HepG2 (cell line): Measurements from ENCODE around the gene TRPV2. TPM values are rescaled to one million over a fixed set of nuclear protein-coding genes. Genes with fewer than 3 reads are reported as not detected.

Source experiments
- ATAC-seq: fragments of 200-7000 bp; cut with Tn5 transposase; 3 replicates; pipeline ENCODE4 v1.9.1; 2020; ENCODE audit warnings: mild to moderate bottlenecking, moderate library complexity
- BruUV-seq: library from RNA; stranded (reverse); fragments of 400-500 nt; replicated peaks from 2 replicates; lab custom pipeline; 2021; lab: Mats Ljungman, UMichigan
- CTCF ChIA-PET: fragments of 300-600 bp; formaldehyde crosslinking; extraction: SDS; loops from one replicate; lab custom pipeline; 2021; ENCODE audit warnings: low total read pairs, inconsistent platforms, low intra/inter-chr PET ratio; lab: Yijun Ruan, JAX
- POLR2A ChIA-PET: fragments of 350-600 bp; sonication (Branson Sonifier 250); formaldehyde crosslinking; loops from one replicate; lab custom pipeline; 2020; ENCODE audit warnings: antibody characterized with exemption, inconsistent platforms; lab: Yijun Ruan, JAX
- DNase-seq: peaks from one replicate; pipeline ENCODE4 v3.0.0-alpha.2; 2015; ENCODE audit warnings: low spot score
- FAIRE-seq: peaks from 3 replicates; lab custom pipeline; 2011; peaks lifted over from hg19 to GRCh38; lab: Jason Lieb, UNC
- H2AFZ ChIP-seq: one replicate; pipeline ENCODE4 v1.6.1; 2011; ENCODE audit warnings: low read length, inconsistent platforms
- H3K27ac ChIP-seq: fragments of 300-600 bp; 3 replicates; pipeline ENCODE4 v1.8.0; 2011; ENCODE audit warnings: mixed run types, mild to moderate bottlenecking, mixed read lengths, low read length, inconsistent platforms; ENCODE audit not compliant: insufficient read depth; ENCODE audit errors: extremely low read length
- H3K27me3 ChIP-seq, 2 experiments: fragments of 200-600 bp in 1 of 2; 2 replicates in 1 of 2; 3 replicates in 1 of 2; pipeline versions ENCODE4 v1.6.0 to v1.8.0; 2011; ENCODE audit warnings: low read length in 2 of 2, mild to moderate bottlenecking in 2 of 2, moderate library complexity in 2 of 2, inconsistent platforms in 1 of 2; ENCODE audit not compliant: insufficient read depth in 2 of 2, control insufficient read depth in 1 of 2
- H3K36me3 ChIP-seq, 2 experiments: fragments of 200-600 bp in 1 of 2; replicated peaks in 1 of 2; 2 replicates in 1 of 2; 3 replicates in 1 of 2; pipeline versions ENCODE4 v1.5.1 to v1.8.0; 2011; ENCODE audit warnings: low read length in 2 of 2, inconsistent platforms in 1 of 2; ENCODE audit not compliant: insufficient read depth in 2 of 2, control insufficient read depth in 1 of 2
- H3K4me1 ChIP-seq: 2 replicates; pipeline ENCODE4 v1.5.1; 2012; ENCODE audit warnings: low read length, inconsistent platforms; ENCODE audit not compliant: insufficient read depth
- H3K4me2 ChIP-seq: 2 replicates; pipeline ENCODE4 v1.6.0; 2011; ENCODE audit warnings: low read depth, low read length, inconsistent platforms
- H3K4me3 ChIP-seq, 3 experiments: fragments of 200-600 bp in 1 of 3; sonication (generic), shearing (Covaris generic) in 1 of 3; replicated peaks in 1 of 3; 2 replicates each; pipeline ENCODE4 v1.5.1; 2011 to 2016; ENCODE audit warnings: low read length in 3 of 3, inconsistent platforms in 2 of 3, low read depth in 2 of 3, mild to moderate bottlenecking in 2 of 3, control low read depth in 1 of 3, mixed read lengths in 1 of 3; ENCODE audit not compliant: insufficient read depth in 1 of 3
- H3K79me2 ChIP-seq: one replicate; pipeline ENCODE4 v1.6.1; 2011; ENCODE audit warnings: low read length, inconsistent platforms; ENCODE audit not compliant: insufficient read depth
- H3K9ac ChIP-seq: 2 replicates; pipeline ENCODE4 v1.6.0; 2011; ENCODE audit warnings: mild to moderate bottlenecking, low read depth, low read length, inconsistent platforms; ENCODE audit not compliant: insufficient read depth
- H3K9me3 ChIP-seq: 2 replicates; pipeline ENCODE4 v1.5.1; 2012; ENCODE audit warnings: mild to moderate bottlenecking, low read length
- H4K20me1 ChIP-seq: 2 replicates; pipeline ENCODE4 v1.6.0; 2011; ENCODE audit warnings: inconsistent platforms, mild to moderate bottlenecking, low read length, moderate library complexity; ENCODE audit not compliant: insufficient read depth
- CHCHD3 ChIP-seq: sonication (generic); formaldehyde crosslinking; IDR thresholded peaks from 2 replicates; pipeline ENCODE4 v1.8.0; 2022; ENCODE audit warnings: mild to moderate bottlenecking, missing genetic modification reagents, moderate library complexity
- ELF1 ChIP-seq: sonication (generic); formaldehyde crosslinking; IDR thresholded peaks from 2 replicates; pipeline ENCODE4 v1.4.0; 2020; ENCODE audit warnings: missing genetic modification reagents
- MED8 ChIP-seq: sonication (generic); formaldehyde crosslinking; IDR thresholded peaks from 2 replicates; pipeline ENCODE4 v1.8.1; 2023; ENCODE audit warnings: mild to moderate bottlenecking, missing genetic modification reagents; ENCODE audit not compliant: insufficient replicate concordance
- NR2F6 ChIP-seq, 2 experiments: IDR thresholded peaks; 2 replicates each; pipeline ENCODE4 v1.6.1; 2016; ENCODE audit warnings: antibody characterized with exemption in 1 of 2, mild to moderate bottlenecking in 1 of 2
- SATB2 ChIP-seq: sonication (generic); formaldehyde crosslinking; IDR thresholded peaks from 2 replicates; pipeline ENCODE4 v1.5.0; 2020; ENCODE audit warnings: missing genetic modification reagents
- TBP ChIP-seq: sonication (generic); formaldehyde crosslinking; IDR thresholded peaks from 2 replicates; pipeline ENCODE4 v1.5.0; 2020; ENCODE audit warnings: missing genetic modification reagents
- ZNF207 ChIP-seq: fragments of 450-650 bp; IDR thresholded peaks from 2 replicates; pipeline ENCODE4 v1.6.1; 2016; ENCODE audit warnings: antibody characterized with exemption, borderline replicate concordance
- ZNF224 ChIP-seq: sonication (generic); formaldehyde crosslinking; IDR thresholded peaks from 2 replicates; pipeline ENCODE4 v1.5.0; 2020; ENCODE audit warnings: mild to moderate bottlenecking, missing genetic modification reagents
- ZNF253 ChIP-seq: sonication (generic); formaldehyde crosslinking; IDR thresholded peaks from 2 replicates; pipeline ENCODE4 v1.8.0; 2022; ENCODE audit warnings: mild to moderate bottlenecking, missing genetic modification reagents, borderline replicate concordance
- ZNF383 ChIP-seq: sonication (generic); formaldehyde crosslinking; IDR thresholded peaks from 2 replicates; pipeline ENCODE4 v1.4.0; 2020; ENCODE audit warnings: missing genetic modification reagents, mild to moderate bottlenecking, borderline replicate concordance
- ZNF572 ChIP-seq: sonication (generic); formaldehyde crosslinking; IDR thresholded peaks from 2 replicates; pipeline ENCODE4 v1.5.1; 2020; ENCODE audit warnings: mild to moderate bottlenecking, missing genetic modification reagents
- ZNF782 ChIP-seq: sonication (generic); formaldehyde crosslinking; IDR thresholded peaks from 2 replicates; pipeline ENCODE4 v1.4.0; 2020; ENCODE audit warnings: missing genetic modification reagents, mild to moderate bottlenecking, borderline replicate concordance
- ZNF879 ChIP-seq: sonication (generic); formaldehyde crosslinking; IDR thresholded peaks from 2 replicates; pipeline ENCODE4 v1.8.1; 2023; ENCODE audit warnings: missing genetic modification reagents
- WGBS: methylation state at CpG from one replicate; pipeline ENCODE4 v1.1.6; 2017; ENCODE audit warnings: low lambda C conversion rate; 5-methylcytosine and 5-hydroxymethylcytosine counted together
- in situ Hi-C: cut with HindIII; loops from 2 replicates; pipeline ENCODE4 v1.10.0; 2017; ENCODE audit warnings: low pct_unique_long_range_greater_than_20kb; ENCODE audit not compliant: extremely low pct_ligation_motif_present
- intact Hi-C: fragments of 100-400 bp; cut with micrococcal nuclease; formaldehyde crosslinking; loops from one replicate; pipeline ENCODE4 v1.10.0; 2022; ENCODE audit not compliant: unreplicated experiment
- polyA plus RNA-seq, 8 experiments: library from polyadenylated mRNA; depleted of rRNA in 3 of 8; stranded (reverse) in 7 of 8; unstranded in 1 of 8; fragments of >200 nt; fragmentation: Illumina TruSeq in 4 of 8; extraction: Trizol in 4 of 8; gene quantifications; 2 replicates each; pipeline versions ENCODE4 v1.2.1 to v1.2.3, GENCODE V29; 2011 to 2016; ENCODE audit warnings: low read depth in 4 of 8, missing spikeins in 1 of 8, mixed read lengths in 1 of 8; ENCODE audit not compliant: insufficient read depth in 1 of 8
- total RNA-seq, 5 experiments: library from RNA; depleted of rRNA; stranded (reverse); fragments of >200 nt; fragmentation: Illumina TruSeq; extraction: Trizol; gene quantifications; 2 replicates each; pipeline ENCODE4 v1.2.3, GENCODE V29; 2016; ENCODE audit warnings: low read depth in 1 of 5
- TF ChIP-seq, protein P1 (sequence below), 2 experiments: sonication (generic) in 1 of 2; formaldehyde crosslinking in 1 of 2; IDR thresholded peaks; 2 replicates each; pipeline versions ENCODE4 v1.4.0 to v1.6.1; 2018 to 2020; ENCODE audit warnings: missing genetic modification reagents in 2 of 2, borderline replicate concordance in 1 of 2, low read depth in 1 of 2, mild to moderate bottlenecking in 1 of 2, missing biosample characterization in 1 of 2

TRPV2 gene
- total and polyA plus RNA-seq, 2 of the 13 experiments (the other 11 are each of a cell fraction or from before 2014, with no cell fraction given) = 13.6 to 21.3 TPM

DNA sequence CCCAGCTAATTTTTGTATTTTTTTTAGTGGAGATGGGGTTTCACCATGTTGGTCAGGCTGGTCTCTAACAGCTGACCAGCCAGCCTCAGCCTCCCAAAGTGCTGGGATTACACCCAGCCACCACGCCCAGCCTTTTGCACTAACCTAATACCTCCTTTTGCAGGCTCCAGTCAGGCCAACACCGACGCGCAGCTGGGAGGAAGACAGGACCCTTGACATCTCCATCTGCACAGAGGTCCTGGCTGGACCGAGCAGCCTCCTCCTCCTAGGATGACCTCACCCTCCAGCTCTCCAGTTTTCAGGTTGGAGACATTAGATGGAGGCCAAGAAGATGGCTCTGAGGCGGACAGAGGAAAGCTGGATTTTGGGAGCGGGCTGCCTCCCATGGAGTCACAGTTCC is 2.0 kb downstream of the TRPV2 start:
- ATAC-seq = no peak
- Histone ChIP-seq H3K4me1 (peaks cover 54% of the 10 kb centered on the region), H3K79me2 (no peaks in the 10 kb centered on the region), H3K36me3 (no peaks in the 10 kb centered on the region; a peak in 1 of 5 replicates), H3K27ac (no peak overlapping the region), H3K4me3 (no peak overlapping the region), H4K20me1 (no peaks in the 10 kb centered on the region), H3K9me3 (no peaks in the 10 kb centered on the region), H3K9ac (no peak overlapping the region), H3K27me3 (no peaks in the 10 kb centered on the region), H3K4me2 (no peak overlapping the region), H2AFZ (no peak overlapping the region)
- intact Hi-C loops = no loop called here
- ChIA-PET POLR2A (interaction anchor here (1.5 to 4.2 kb wide), 3 partner anchors 8 to 21 kb away, joined by 5 to 48 read pairs (median 7); no protein-coding TSS in a partner anchor), CTCF (no interaction called here)
- TF ChIP-seq SATB2 (CRISPR knock-in tag) (no peak), ZNF224 (CRISPR knock-in tag) (no peak), TBP (CRISPR knock-in tag) (no peak), ZNF782 (CRISPR knock-in tag) (no peak), ZNF572 (CRISPR knock-in tag) (no peak), MED8 (CRISPR knock-in tag) (no peak), ZNF879 (CRISPR knock-in tag) (no peak), CHCHD3 (CRISPR knock-in tag) (no peak), ZNF253 (CRISPR knock-in tag) (no peak), ELF1 (no peak), ZNF383 (CRISPR knock-in tag) (no peak), ZNF207 (no peak), NR2F6 (IDR thresholded peaks at IDR 0.05) (no peak), NR2F6 (CRISPR knock-in tag; IDR thresholded peaks at IDR 0.05) (no peak)
- TF ChIP-seq, protein P1, sequence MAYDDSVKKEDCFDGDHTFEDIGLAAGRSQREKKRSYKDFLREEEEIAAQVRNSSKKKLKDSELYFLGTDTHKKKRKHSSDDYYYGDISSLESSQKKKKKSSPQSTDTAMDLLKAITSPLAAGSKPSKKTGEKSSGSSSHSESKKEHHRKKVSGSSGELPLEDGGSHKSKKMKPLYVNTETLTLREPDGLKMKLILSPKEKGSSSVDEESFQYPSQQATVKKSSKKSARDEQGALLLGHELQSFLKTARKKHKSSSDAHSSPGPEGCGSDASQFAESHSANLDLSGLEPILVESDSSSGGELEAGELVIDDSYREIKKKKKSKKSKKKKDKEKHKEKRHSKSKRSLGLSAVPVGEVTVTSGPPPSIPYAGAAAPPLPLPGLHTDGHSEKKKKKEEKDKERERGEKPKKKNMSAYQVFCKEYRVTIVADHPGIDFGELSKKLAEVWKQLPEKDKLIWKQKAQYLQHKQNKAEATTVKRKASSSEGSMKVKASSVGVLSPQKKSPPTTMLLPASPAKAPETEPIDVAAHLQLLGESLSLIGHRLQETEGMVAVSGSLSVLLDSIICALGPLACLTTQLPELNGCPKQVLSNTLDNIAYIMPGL (CRISPR knock-in tag; IDR thresholded peaks at IDR 0.05; ENCODE audit: borderline replicate concordance in 1 of 2, low read depth in 1 of 2) = no peak
- in situ Hi-C loops = loop anchor here (5.0 to 10.0 kb wide), 2 partner anchors 35 to 53 kb away; partner anchors contain the start of gene UBB
- no peak for DNase-seq
- 100% methylated on average over 5 of the region's 7 CpGs for WGBS
- BruUV-seq = no TSS peak
- FAIRE-seq = no peak
